ENCODE measurements around the gene POU6F1.

POU6F1 gene

GRCh38 chr12:51190820-51191219 lies 27.0 kb downstream of the POU6F1 start:
- H3K4me3 ChIP-seq (ENCODE audit: low read depth, low read length): no peak overlapping the region
- no peaks in the 10 kb centered on the region for H3K4me1 ChIP-seq (ENCODE audit: control insufficient read depth, insufficient read depth, low read length)
- TF ChIP-seq ZXDB (tag by site-specific recombination; IDR thresholded peaks at IDR 0.05): no peak
- no peak for TF ChIP-seq ZNF112 (tag by site-specific recombination; IDR thresholded peaks at IDR 0.05)
- no peak for TF ChIP-seq ZNF133 (tag by site-specific recombination; IDR thresholded peaks at IDR 0.05)
- TF ChIP-seq ZFHX2 (tag by site-specific recombination; conservative IDR thresholded peaks at IDR 0.05): no peak
- TF ChIP-seq ZSCAN18 (tag by site-specific recombination; IDR thresholded peaks at IDR 0.05): no peak
- no peak for TF ChIP-seq ZNF544 (tag by site-specific recombination; IDR thresholded peaks at IDR 0.05)
- no peak for TF ChIP-seq ZNF76 (tag by site-specific recombination; IDR thresholded peaks at IDR 0.05; ENCODE audit: borderline replicate concordance, low read depth)
- no peak for TF ChIP-seq ZNF473 (tag by site-specific recombination; IDR thresholded peaks at IDR 0.05)
- TF ChIP-seq MYNN (tag by site-specific recombination; IDR thresholded peaks at IDR 0.05; ENCODE audit: borderline replicate concordance): no peak
- no peak overlapping the region for H3K27ac ChIP-seq (ENCODE audit: extremely low read depth, low read depth, low read length)
- H3K36me3 ChIP-seq (ENCODE audit: control insufficient read depth in 2 of 2, insufficient read depth in 1 of 2, low read length in 2 of 2): peaks cover 0 to 19% of the 10 kb centered on the region in 2 experiments; a peak in 2 of 3 replicates
- ChIA-PET POLR2A (no interaction called here), CTCF (no interaction called here)
- H3K9me3 ChIP-seq (ENCODE audit: control insufficient read depth, insufficient read depth, low read depth, low read length): no peaks in the 10 kb centered on the region

- Histone ChIP-seq H3K4me3 (ENCODE audit: low read depth, low read length) (no peak overlapping the region), H3K9me3 (ENCODE audit: control insufficient read depth, insufficient read depth, low read depth, low read length) (no peaks in the 10 kb centered on the region), H3K4me1 (ENCODE audit: control insufficient read depth, insufficient read depth, low read length) (no peaks in the 10 kb centered on the region), H3K36me3 (ENCODE audit: control insufficient read depth in 2 of 2, insufficient read depth in 1 of 2, low read length in 2 of 2) (peaks cover 0 to 19% of the 10 kb centered on the region in 2 experiments; a peak in 2 of 3 replicates), H3K27ac (ENCODE audit: extremely low read depth, low read depth, low read length) (no peak overlapping the region)
- POLR2A ChIA-PET: no interaction called here
- CTCF ChIA-PET: interaction anchor here (0.6 kb wide), 1 partner anchor 104 kb away, joined by 3 read pairs; no protein-coding TSS in a partner anchor
- no peak for TF ChIP-seq KLF1 (tag by site-specific recombination; IDR thresholded peaks at IDR 0.05)
- TF ChIP-seq ZNF530 (tag by site-specific recombination; IDR thresholded peaks at IDR 0.05; ENCODE audit: low read depth): no peak
- no peak for TF ChIP-seq ZNF510 (tag by site-specific recombination; IDR thresholded peaks at IDR 0.05; ENCODE audit: insufficient replicate concordance)
- no peak for TF ChIP-seq ZNF214 (tag by site-specific recombination; IDR thresholded peaks at IDR 0.05; ENCODE audit: borderline replicate concordance)
- no peak for TF ChIP-seq ZNF223 (tag by site-specific recombination; IDR thresholded peaks at IDR 0.05)
- no peak for TF ChIP-seq ZSCAN16 (tag by site-specific recombination; IDR thresholded peaks at IDR 0.05)
- TF ChIP-seq ZBTB8A (tag by site-specific recombination; IDR thresholded peaks at IDR 0.05): no peak
- TF ChIP-seq ZNF391 (tag by site-specific recombination; IDR thresholded peaks at IDR 0.05; ENCODE audit: borderline replicate concordance, low read depth): no peak
- TF ChIP-seq ZNF394 (tag by site-specific recombination; IDR thresholded peaks at IDR 0.05; ENCODE audit: borderline replicate concordance): no peak
- TF ChIP-seq ZNF148 (tag by site-specific recombination; IDR thresholded peaks at IDR 0.05; ENCODE audit: borderline replicate concordance): no peak
- no peak for TF ChIP-seq ZNF639 (tag by site-specific recombination; IDR thresholded peaks at IDR 0.05)
Measured at GRCh38 chr12:51189790-51190355, 28.0 kb downstream of the POU6F1 start.

Measured in HEK293 (cell line).